NCI-H1092 treated with DMSO at 0.1 percent for 48 hours (cell line): ENCODE data around the gene VSTM4.

Experiments
- DNase-seq: peaks from one replicate; lab custom pipeline; 2025; lab: John Stamatoyannopoulos, UW

VSTM4 gene

GRCh38 chr10:49115015-49115795 lies at the start of gene VSTM4:
TSS of gene VSTM4 (minus strand) at chr10:49115522. CDS start at chr10:49115485, 37 bp downstream.
- peak; percentile 54 for DNase-seq

- DNase-seq, result peak; percentile 11
These were observed 49.4 kb upstream of the VSTM4 start for GRCh38 chr10:49164559-49165188.

GRCh38 chr10:49163741-49164140 lies 48.4 kb upstream of the VSTM4 start:
- DNase-seq, result no peak

- DNase-seq, result no peak
These were observed 47.5 kb upstream of the VSTM4 start for GRCh38 chr10:49162761-49163310.

- DNase-seq, result no peak
These were observed 46.7 kb upstream of the VSTM4 start for GRCh38 chr10:49162063-49162462.

GRCh38 chr10:49161411-49161997 lies 46.2 kb upstream of the VSTM4 start:
- DNase-seq, result peak; percentile 50

- DNase-seq, result no peak
These were observed 45.5 kb upstream of the VSTM4 start for GRCh38 chr10:49160814-49161213.

GRCh38 chr10:49160110-49160509 lies 44.8 kb upstream of the VSTM4 start:
- DNase-seq, result no peak

- DNase-seq, result no peak
These were observed 43.6 kb upstream of the VSTM4 start for GRCh38 chr10:49158915-49159314.

GRCh38 chr10:49158404-49158803 lies 43.1 kb upstream of the VSTM4 start:
- no peak for DNase-seq

- DNase-seq, result no peak
These were observed 41.9 kb upstream of the VSTM4 start for GRCh38 chr10:49157229-49157628.

- DNase-seq, result no peak
These were observed 39.3 kb upstream of the VSTM4 start for GRCh38 chr10:49154641-49155040.

- no peak for DNase-seq
These were observed 38.6 kb upstream of the VSTM4 start for GRCh38 chr10:49153971-49154370.

- DNase-seq, result no peak
These were observed 37.8 kb upstream of the VSTM4 start for GRCh38 chr10:49153115-49153514.

GRCh38 chr10:49152663-49153062 lies 37.3 kb upstream of the VSTM4 start:
- no peak for DNase-seq

- DNase-seq, result no peak
These were observed 36.7 kb upstream of the VSTM4 start for GRCh38 chr10:49152037-49152436.

- no peak for DNase-seq
These were observed 36.2 kb upstream of the VSTM4 start for GRCh38 chr10:49151481-49151880.

GRCh38 chr10:49151025-49151445 lies 35.7 kb upstream of the VSTM4 start:
- DNase-seq, result peak; percentile 60

- peak; percentile 85 for DNase-seq
These were observed 35.1 kb upstream of the VSTM4 start for GRCh38 chr10:49150426-49150825.

GRCh38 chr10:49149881-49150280 lies 34.6 kb upstream of the VSTM4 start:
- DNase-seq, result peak; percentile 47

GRCh38 chr10:49144058-49144720 lies 28.9 kb upstream of the VSTM4 start:
- peak; percentile 14 for DNase-seq

- no peak for DNase-seq
These were observed 27.9 kb upstream of the VSTM4 start for GRCh38 chr10:49143249-49143648.
